Measurements from ENCODE around the gene RNF169.

- TF ChIP-seq CTCF (IDR thresholded peaks at IDR 0.05) (no peak), POLR2A (IDR thresholded peaks at IDR 0.05) (no peak), POLR2AphosphoS5 (IDR thresholded peaks at IDR 0.05; ENCODE audit: insufficient read depth in 1 of 2, low read depth in 1 of 2) (no peak)
These were observed 29.2 kb downstream of the RNF169 start for GRCh38 chr11:74777877-74778276.
